Measurements from ENCODE around the gene GNS. TPM values are rescaled to one million over a fixed set of nuclear protein-coding genes. Genes with fewer than 3 reads are reported as not detected.
A peak's percentile ranks its signal among the peaks of the same experiment; 100 is the strongest.
"Not testable (repeated sequence)": the region's sequence is repeated elsewhere in the genome, so short reads cannot be mapped to it uniquely, and the experiment has no call there.

The GNS gene
- total RNA-seq, 2 experiments from 2014 or later: 8.7 to 10.0 TPM

DNA sequence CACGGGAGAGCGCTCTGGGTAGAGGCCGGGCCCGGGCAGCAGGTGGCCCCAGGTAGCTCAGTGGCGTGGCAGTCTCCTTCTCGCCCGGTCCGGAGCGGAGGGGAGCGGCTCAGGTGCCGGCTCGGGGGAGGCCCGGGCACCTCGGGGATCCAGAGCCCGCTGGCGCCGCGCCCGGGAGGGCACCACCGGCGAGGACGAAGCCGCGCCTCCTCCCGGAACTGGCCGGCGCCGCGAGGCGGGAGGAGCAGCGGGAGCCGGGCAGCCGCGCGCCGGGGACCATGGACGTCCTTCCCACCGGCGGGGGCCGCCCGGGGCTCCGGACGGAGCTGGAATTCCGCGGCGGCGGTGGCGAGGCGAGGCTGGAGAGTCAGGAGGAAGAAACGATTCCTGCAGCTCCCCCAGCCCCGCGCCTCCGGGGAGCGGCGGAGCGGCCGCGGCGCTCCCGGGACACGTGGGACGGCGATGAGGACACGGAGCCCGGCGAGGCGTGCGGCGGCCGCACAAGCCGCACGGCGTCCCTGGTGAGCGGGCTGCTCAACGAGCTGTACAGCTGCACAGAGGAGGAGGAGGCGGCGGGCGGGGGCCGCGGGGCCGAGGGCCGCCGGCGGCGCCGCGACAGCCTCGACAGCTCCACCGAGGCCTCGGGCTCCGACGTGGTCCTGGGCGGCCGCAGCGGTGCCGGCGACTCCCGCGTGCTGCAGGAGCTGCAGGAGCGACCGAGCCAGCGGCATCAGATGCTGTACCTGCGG, 21.5 kb upstream of the GNS start:
- H3K27me3 Mint-ChIP-seq: peaks cover 82% of the 10 kb centered on the region
- DNase-seq (peak in 5 of 14 experiments; percentile 1 to 48 (median 34)), ATAC-seq (ENCODE audit: poor library complexity) (peak; percentile 43)
- intact Hi-C loops (cut with DNase I, micrococcal nuclease): no loop called here
- ChIA-PET CTCF (interaction anchor here (0.9 to 1.1 kb wide), 2 partner anchors 15 to 231 kb away, joined by 3 read pairs; no protein-coding TSS in a partner anchor), POLR2A (interaction anchor here (1.4 kb wide), 1 partner anchor 15 kb away, joined by 5 read pairs; no protein-coding TSS in a partner anchor)
- H3K4me3 ChIP-seq (ENCODE audit: low read length): peak overlapping the region; percentile 43
- no peak overlapping the region for H3K27ac Mint-ChIP-seq
- peaks cover 20% of the 10 kb centered on the region for H3K4me1 Mint-ChIP-seq (ENCODE audit: low read depth)
- TF ChIP-seq, protein P1, sequence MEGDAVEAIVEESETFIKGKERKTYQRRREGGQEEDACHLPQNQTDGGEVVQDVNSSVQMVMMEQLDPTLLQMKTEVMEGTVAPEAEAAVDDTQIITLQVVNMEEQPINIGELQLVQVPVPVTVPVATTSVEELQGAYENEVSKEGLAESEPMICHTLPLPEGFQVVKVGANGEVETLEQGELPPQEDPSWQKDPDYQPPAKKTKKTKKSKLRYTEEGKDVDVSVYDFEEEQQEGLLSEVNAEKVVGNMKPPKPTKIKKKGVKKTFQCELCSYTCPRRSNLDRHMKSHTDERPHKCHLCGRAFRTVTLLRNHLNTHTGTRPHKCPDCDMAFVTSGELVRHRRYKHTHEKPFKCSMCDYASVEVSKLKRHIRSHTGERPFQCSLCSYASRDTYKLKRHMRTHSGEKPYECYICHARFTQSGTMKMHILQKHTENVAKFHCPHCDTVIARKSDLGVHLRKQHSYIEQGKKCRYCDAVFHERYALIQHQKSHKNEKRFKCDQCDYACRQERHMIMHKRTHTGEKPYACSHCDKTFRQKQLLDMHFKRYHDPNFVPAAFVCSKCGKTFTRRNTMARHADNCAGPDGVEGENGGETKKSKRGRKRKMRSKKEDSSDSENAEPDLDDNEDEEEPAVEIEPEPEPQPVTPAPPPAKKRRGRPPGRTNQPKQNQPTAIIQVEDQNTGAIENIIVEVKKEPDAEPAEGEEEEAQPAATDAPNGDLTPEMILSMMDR (IDR thresholded peaks at IDR 0.05): no peak
- peaks cover 6 to 10% of the 10 kb centered on the region in 2 experiments for H3K9me3 ChIP-seq (ENCODE audit: control insufficient read depth in 1 of 2, insufficient read depth in 1 of 2, low read length in 2 of 2)
- H3K4me3 Mint-ChIP-seq: peak overlapping the region; percentile 64
- H3K36me3 ChIP-seq (ENCODE audit: insufficient read depth, low read length): no peaks in the 10 kb centered on the region
- peaks cover 17% of the 10 kb centered on the region for H3K4me1 ChIP-seq (ENCODE audit: insufficient read depth, low read length)
- peaks cover 10% of the 10 kb centered on the region for H3K36me3 Mint-ChIP-seq (ENCODE audit: low read depth)
- no peak overlapping the region for H3K27ac ChIP-seq (ENCODE audit: low read depth in 1 of 2, low read length in 2 of 2)
- peaks cover 10% of the 10 kb centered on the region for H3K9me3 Mint-ChIP-seq
- H3K27me3 ChIP-seq (ENCODE audit: control insufficient read depth in 1 of 2, insufficient read depth in 2 of 2, low read length in 2 of 2): peaks cover 33 to 60% of the 10 kb centered on the region in 2 experiments

DNA sequence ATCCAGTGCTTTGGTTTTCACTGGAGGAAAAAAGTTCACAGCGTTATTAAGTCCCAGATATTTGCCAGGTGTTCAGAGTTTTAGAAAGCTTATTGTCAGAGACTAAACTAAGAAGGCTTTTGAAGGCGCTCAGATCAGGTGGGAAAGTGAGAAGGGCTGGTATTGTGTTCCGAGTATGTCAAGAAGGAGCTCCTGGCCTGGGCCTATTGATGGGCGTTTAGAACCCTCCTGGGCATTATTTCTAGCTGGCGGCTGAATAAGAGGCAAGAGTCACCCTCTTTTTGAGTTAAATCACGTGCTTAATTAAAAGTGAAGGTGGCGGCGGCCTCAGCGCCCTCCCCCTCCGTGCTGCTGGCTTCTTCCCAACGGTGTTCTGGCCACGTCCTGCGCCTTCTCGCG, 20.9 kb upstream of the GNS start:
- Mint-ChIP-seq H3K27ac (no peak overlapping the region), H3K36me3 (ENCODE audit: low read depth) (peaks cover 10% of the 10 kb centered on the region), H3K27me3 (peaks cover 84% of the 10 kb centered on the region), H3K4me3 (peak overlapping the region; percentile 64), H3K9me3 (peaks cover 16% of the 10 kb centered on the region), H3K4me1 (ENCODE audit: low read depth) (peaks cover 20% of the 10 kb centered on the region)
- TF ChIP-seq, protein P1 (IDR thresholded peaks at IDR 0.05): no peak
- H3K9me3 ChIP-seq (ENCODE audit: control insufficient read depth in 1 of 2, insufficient read depth in 1 of 2, low read length in 2 of 2): peaks cover 6 to 15% of the 10 kb centered on the region in 2 experiments
- ChIA-PET POLR2A (interaction anchor here (1.4 kb wide), 1 partner anchor 16 kb away, joined by 5 read pairs; no protein-coding TSS in a partner anchor), CTCF (interaction anchor here (0.9 kb wide), 1 partner anchor 231 kb away, joined by 3 read pairs; no protein-coding TSS in a partner anchor)
- intact Hi-C loops (cut with DNase I, micrococcal nuclease): no loop called here
- H3K27ac ChIP-seq (ENCODE audit: low read depth in 1 of 2, low read length in 2 of 2): no peak overlapping the region
- peak overlapping the region; percentile 43 for H3K4me3 ChIP-seq (ENCODE audit: low read length)
- H3K27me3 ChIP-seq (ENCODE audit: control insufficient read depth in 1 of 2, insufficient read depth in 2 of 2, low read length in 2 of 2): peaks cover 33 to 55% of the 10 kb centered on the region in 2 experiments
- DNase-seq (no peak), ATAC-seq (ENCODE audit: poor library complexity) (no peak)
- H3K4me1 ChIP-seq (ENCODE audit: insufficient read depth, low read length): peaks cover 17% of the 10 kb centered on the region
- H3K36me3 ChIP-seq (ENCODE audit: insufficient read depth, low read length): no peaks in the 10 kb centered on the region

DNA sequence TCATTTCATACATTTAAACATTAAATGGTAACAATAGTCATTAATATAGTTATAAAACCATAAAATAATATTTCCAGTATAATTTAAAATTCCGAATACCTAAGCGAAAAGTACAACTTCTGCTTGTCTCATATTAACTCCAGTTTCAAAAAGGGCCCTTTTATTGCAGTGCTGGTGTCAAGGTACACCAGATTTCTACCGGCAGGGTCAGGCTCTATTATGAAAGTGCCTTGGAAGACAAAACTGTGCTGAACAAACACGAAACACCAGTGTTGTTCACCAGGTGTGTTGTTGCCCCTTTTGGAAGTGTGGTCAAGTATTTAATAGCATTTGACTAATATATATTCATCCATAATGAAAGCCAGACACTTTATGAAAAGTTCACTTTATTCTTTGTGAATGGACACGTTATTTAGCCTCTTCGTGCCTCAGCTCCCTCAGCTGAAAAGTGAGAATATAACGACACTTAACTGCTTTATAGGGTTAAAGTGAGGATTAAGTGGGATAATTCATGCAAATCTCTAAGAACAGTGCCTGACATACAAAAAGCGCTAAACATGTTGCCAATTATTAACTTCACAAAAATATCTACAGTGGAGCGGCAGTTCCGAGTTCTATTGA, 20.3 kb upstream of the GNS start:
- Mint-ChIP-seq H3K4me1 (ENCODE audit: low read depth) (peaks cover 20% of the 10 kb centered on the region), H3K9me3 (peaks cover 17% of the 10 kb centered on the region), H3K36me3 (ENCODE audit: low read depth) (peaks cover 10% of the 10 kb centered on the region), H3K4me3 (peak overlapping the region; percentile 64), H3K27ac (no peak overlapping the region), H3K27me3 (peaks cover 82% of the 10 kb centered on the region)
- ATAC-seq (ENCODE audit: poor library complexity): no peak
- TF ChIP-seq, protein P1 (IDR thresholded peaks at IDR 0.05): no peak
- no peak for DNase-seq
- H3K9me3 ChIP-seq (ENCODE audit: control insufficient read depth in 1 of 2, insufficient read depth in 1 of 2, low read length in 2 of 2): peaks cover 11 to 17% of the 10 kb centered on the region in 2 experiments
- peaks cover 17% of the 10 kb centered on the region for H3K4me1 ChIP-seq (ENCODE audit: insufficient read depth, low read length)
- no peak overlapping the region for H3K4me3 ChIP-seq (ENCODE audit: low read length)
- H3K27me3 ChIP-seq (ENCODE audit: control insufficient read depth in 1 of 2, insufficient read depth in 2 of 2, low read length in 2 of 2): peaks cover 35 to 51% of the 10 kb centered on the region in 2 experiments
- CTCF ChIA-PET: no interaction called here
- H3K36me3 ChIP-seq (ENCODE audit: insufficient read depth, low read length): no peaks in the 10 kb centered on the region
- POLR2A ChIA-PET: no interaction called here
- intact Hi-C loops (cut with DNase I, micrococcal nuclease): no loop called here
- no peak overlapping the region for H3K27ac ChIP-seq (ENCODE audit: low read depth in 1 of 2, low read length in 2 of 2)

DNA sequence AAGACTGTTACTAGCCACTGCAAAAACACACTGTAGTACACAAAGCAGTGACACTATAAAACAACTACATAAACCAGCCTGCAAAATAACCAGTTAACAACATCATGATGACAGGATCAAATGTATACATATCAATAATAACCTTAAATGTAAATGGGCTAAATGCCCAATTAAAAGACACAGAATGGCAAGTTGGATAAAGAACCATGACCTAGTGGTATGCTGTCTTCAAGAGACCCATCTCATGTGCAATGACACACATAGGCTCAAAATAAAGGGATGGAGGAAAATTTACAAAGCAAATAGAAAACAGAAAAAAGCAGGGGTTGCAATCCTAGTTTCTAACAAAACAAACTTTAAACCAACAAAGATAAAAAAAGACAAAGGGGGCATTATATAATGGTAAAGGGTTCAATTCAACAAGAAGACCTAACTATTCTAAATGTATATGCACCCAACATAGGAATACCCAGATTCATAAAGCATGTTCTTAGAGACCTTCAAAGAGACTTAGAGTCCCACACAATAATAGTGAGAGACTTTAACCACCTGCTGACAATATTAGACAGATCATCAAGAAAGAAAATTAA, 16.0 kb upstream of the GNS start:
- DNase-seq; H3K4me1 ChIP-seq (ENCODE audit: insufficient read depth, low read length); H3K4me3 Mint-ChIP-seq; H3K27ac Mint-ChIP-seq; H3K4me1 Mint-ChIP-seq (ENCODE audit: low read depth); intact Hi-C loops (cut with DNase I, micrococcal nuclease); H3K4me3 ChIP-seq (ENCODE audit: low read length); H3K27ac ChIP-seq (ENCODE audit: low read depth in 1 of 2, low read length in 2 of 2); CTCF ChIA-PET; H3K36me3 ChIP-seq (ENCODE audit: insufficient read depth, low read length); POLR2A ChIA-PET; ATAC-seq (ENCODE audit: poor library complexity): not testable (repeated sequence)
- Mint-ChIP-seq H3K9me3 (peaks cover 22% of the 10 kb centered on the region), H3K27me3 (peaks cover 66% of the 10 kb centered on the region), H3K36me3 (ENCODE audit: low read depth) (peaks cover 10% of the 10 kb centered on the region)
- Histone ChIP-seq H3K9me3 (ENCODE audit: control insufficient read depth in 1 of 2, insufficient read depth in 1 of 2, low read length in 2 of 2) (peaks cover 25 to 26% of the 10 kb centered on the region in 2 experiments), H3K27me3 (ENCODE audit: control insufficient read depth in 1 of 2, insufficient read depth in 2 of 2, low read length in 2 of 2) (peaks cover 15 to 31% of the 10 kb centered on the region in 2 experiments)

Data from CD4-positive, alpha-beta T cell (primary cell).